IPS-18c (cell line): Measurements from ENCODE around the gene SMIM15.
"Not testable (repeated sequence)": the region's sequence is repeated elsewhere in the genome, so short reads cannot be mapped to it uniquely, and the experiment has no call there.

Source experiments
- H3K4me3 ChIP-seq: 2 replicates; pipeline ENCODE4 v1.7.0; 2013; ENCODE audit warnings: low read depth, mild to moderate bottlenecking, low read length, moderate library complexity; ENCODE audit not compliant: insufficient read depth
- H3K9me3 ChIP-seq: one replicate; pipeline ENCODE4 v1.6.1; 2013; ENCODE audit warnings: mild to moderate bottlenecking, low read length, moderate library complexity; ENCODE audit not compliant: control insufficient read depth, insufficient read depth

SMIM15 gene

GRCh38 chr5:61162010-61162831 is at the start of gene SMIM15:
SMIM15 (minus strand) TSS chr5:61162468; CDS start chr5:61160171, 2,297 bp downstream.
- Histone ChIP-seq H3K4me3 (peak within 1 kb of the TSS; percentile 97), H3K9me3 (no peaks in the 10 kb centered on the region)

GRCh38 chr5:61207884-61208283 is 45.6 kb upstream of the SMIM15 start:
- H3K4me3 ChIP-seq = no peak overlapping the region
- H3K9me3 ChIP-seq = no peaks in the 10 kb centered on the region

GRCh38 chr5:61205013-61205412 is 42.7 kb upstream of the SMIM15 start:
- Histone ChIP-seq H3K9me3 (peaks cover 2% of the 10 kb centered on the region), H3K4me3 (no peak overlapping the region)

GRCh38 chr5:61202213-61202612 is 39.9 kb upstream of the SMIM15 start:
- H3K9me3 ChIP-seq = peaks cover 4% of the 10 kb centered on the region
- no peak overlapping the region for H3K4me3 ChIP-seq

- Histone ChIP-seq H3K9me3 (peaks cover 4% of the 10 kb centered on the region), H3K4me3 (no peak overlapping the region)
Measured at GRCh38 chr5:61200582-61201155, 38.4 kb upstream of the SMIM15 start.

GRCh38 chr5:61198606-61199005 is 36.3 kb upstream of the SMIM15 start:
- peaks cover 4% of the 10 kb centered on the region for H3K9me3 ChIP-seq
- no peak overlapping the region for H3K4me3 ChIP-seq

GRCh38 chr5:61187826-61188225 is 25.6 kb upstream of the SMIM15 start:
- not testable (repeated sequence) for H3K4me3 ChIP-seq, H3K9me3 ChIP-seq

GRCh38 chr5:61187352-61187751 is 25.1 kb upstream of the SMIM15 start:
- H3K9me3 ChIP-seq, H3K4me3 ChIP-seq: not testable (repeated sequence)

GRCh38 chr5:61186634-61187033 is 24.4 kb upstream of the SMIM15 start:
- H3K9me3 ChIP-seq = no peaks in the 10 kb centered on the region
- H3K4me3 ChIP-seq = no peak overlapping the region

GRCh38 chr5:61184708-61185107 is 22.4 kb upstream of the SMIM15 start:
- Histone ChIP-seq H3K4me3 (no peak overlapping the region), H3K9me3 (no peaks in the 10 kb centered on the region)

GRCh38 chr5:61183538-61183937 is 21.3 kb upstream of the SMIM15 start:
- H3K4me3 ChIP-seq = no peak overlapping the region

GRCh38 chr5:61182449-61182848 is 20.2 kb upstream of the SMIM15 start:
- no peaks in the 10 kb centered on the region for H3K9me3 ChIP-seq
- no peak overlapping the region for H3K4me3 ChIP-seq

More at GRCh38 chr5:61183538-61183937, 21.3 kb upstream of the SMIM15 start:
- no peaks in the 10 kb centered on the region for H3K9me3 ChIP-seq

- H3K4me3 ChIP-seq = no peak overlapping the region
- no peaks in the 10 kb centered on the region for H3K9me3 ChIP-seq
Measured at GRCh38 chr5:61180886-61181285, 18.6 kb upstream of the SMIM15 start.

GRCh38 chr5:61178702-61179101 is 16.4 kb upstream of the SMIM15 start:
- H3K9me3 ChIP-seq = no peaks in the 10 kb centered on the region
- no peak overlapping the region for H3K4me3 ChIP-seq

GRCh38 chr5:61177716-61178115 is 15.4 kb upstream of the SMIM15 start:
- no peak overlapping the region for H3K4me3 ChIP-seq

GRCh38 chr5:61177070-61177469 is 14.8 kb upstream of the SMIM15 start:
- Histone ChIP-seq H3K9me3 (no peaks in the 10 kb centered on the region), H3K4me3 (no peak overlapping the region)

More at GRCh38 chr5:61177716-61178115, 15.4 kb upstream of the SMIM15 start:
- H3K9me3 ChIP-seq = no peaks in the 10 kb centered on the region

GRCh38 chr5:61176631-61177030 is 14.4 kb upstream of the SMIM15 start:
- no peak overlapping the region for H3K4me3 ChIP-seq
- no peaks in the 10 kb centered on the region for H3K9me3 ChIP-seq

- H3K4me3 ChIP-seq = no peak overlapping the region
- H3K9me3 ChIP-seq = no peaks in the 10 kb centered on the region
Measured at GRCh38 chr5:61171479-61171878, 9.2 kb upstream of the SMIM15 start.
